Cardiac septum (tissue), 1 donor: ENCODE results near the gene DLX3. TPM values are rescaled to one million over a fixed set of nuclear protein-coding genes. Genes with fewer than 3 reads are reported as not detected.
"Not testable (repeated sequence)": the region's sequence is repeated elsewhere in the genome, so short reads cannot be mapped to it uniquely, and the experiment has no call there.

Source experiments
- DNase-seq: peaks from one replicate; pipeline ENCODE4 v3.0.0-alpha.2; 2020; ENCODE audit warnings: low spot score
- intact Hi-C: fragments of 100-400 bp; cut with DNase I; formaldehyde crosslinking; loops from one replicate; pipeline ENCODE4 v1.14.0; 2022
- long read RNA-seq: library from polyadenylated mRNA; unstranded; transcript quantifications from one replicate; pipeline ENCODE4 v2.0.0, GENCODE V29; 2021
- total RNA-seq: library from RNA; stranded (reverse); fragmentation: NEBNext Ultra II Directional; extraction: Animal tissue kit (Norgen Biotek cat#: 25700); gene quantifications from one replicate; pipeline ENCODE4 v1.2.1, GENCODE V29; 2021
- donor health status: DM: no; HTN: no; CAD: no.

DLX3 gene
- total RNA-seq: not detected
- long read RNA-seq: 0 reads

DNA sequence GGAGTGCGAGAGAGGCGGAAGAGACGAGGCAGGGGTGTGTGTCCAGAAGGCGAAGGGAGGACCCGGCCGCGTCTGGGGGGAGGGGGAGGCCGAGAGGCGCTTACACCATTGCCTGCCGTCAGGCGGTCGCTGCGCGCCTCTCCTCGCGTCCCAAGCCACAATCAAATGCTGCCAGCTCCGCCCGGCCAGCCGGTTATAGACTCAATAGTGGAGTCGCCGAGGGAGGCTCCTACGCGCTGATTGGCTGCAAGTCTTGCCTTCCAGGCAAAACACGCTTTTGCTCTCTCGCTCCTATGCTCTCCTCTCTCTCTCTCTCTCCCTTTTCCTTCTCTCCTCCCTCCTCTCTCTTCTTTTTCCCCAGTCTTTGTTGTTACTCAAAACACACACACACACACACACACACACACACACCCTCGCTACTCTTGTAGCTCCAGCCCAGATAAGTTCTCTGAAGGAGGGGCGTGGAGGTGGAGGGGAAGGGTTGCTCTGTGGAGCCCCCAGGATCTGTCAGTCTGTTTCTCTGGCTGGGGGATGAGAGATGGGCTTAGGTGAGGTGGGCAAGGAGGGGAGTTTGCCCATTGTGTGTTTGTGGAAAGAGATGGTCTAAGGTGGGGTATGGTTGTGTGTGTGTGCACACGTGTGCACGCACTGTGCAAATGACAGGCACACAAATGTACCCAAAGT lies at the start of gene DLX3:
Gene DLX3 (minus strand): TSS at position 170 of the 684 bp plus-strand sequence. CDS start 226 bp downstream, outside the sequence.
- DNase-seq: peak; percentile 80
- intact Hi-C loops: loop anchor here (10.0 kb wide), 1 partner anchor 290 kb away; the partner anchor contains the start of gene SLC35B1

DNA sequence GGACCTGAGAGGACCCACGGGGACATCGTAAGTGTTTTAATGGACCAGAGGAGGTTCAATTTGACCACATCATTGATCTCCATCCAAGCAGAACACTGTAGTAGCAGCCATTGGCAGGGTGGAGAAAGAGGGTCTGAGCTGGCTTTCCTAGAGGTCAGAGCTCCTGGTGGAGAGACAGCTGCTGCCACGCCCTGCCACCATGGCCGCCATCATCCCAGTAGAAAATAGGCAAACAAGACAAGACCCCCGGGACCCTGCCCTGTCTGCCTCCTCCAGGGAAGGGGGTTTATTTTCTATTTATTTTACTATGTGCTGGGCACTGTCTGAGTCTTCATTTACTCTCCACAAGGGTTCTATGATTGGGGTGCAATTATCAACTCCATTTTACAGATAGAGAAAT lies 49.5 kb upstream of the DLX3 start:
- intact Hi-C loops: no loop called here
- peak; percentile 55 for DNase-seq

DNA sequence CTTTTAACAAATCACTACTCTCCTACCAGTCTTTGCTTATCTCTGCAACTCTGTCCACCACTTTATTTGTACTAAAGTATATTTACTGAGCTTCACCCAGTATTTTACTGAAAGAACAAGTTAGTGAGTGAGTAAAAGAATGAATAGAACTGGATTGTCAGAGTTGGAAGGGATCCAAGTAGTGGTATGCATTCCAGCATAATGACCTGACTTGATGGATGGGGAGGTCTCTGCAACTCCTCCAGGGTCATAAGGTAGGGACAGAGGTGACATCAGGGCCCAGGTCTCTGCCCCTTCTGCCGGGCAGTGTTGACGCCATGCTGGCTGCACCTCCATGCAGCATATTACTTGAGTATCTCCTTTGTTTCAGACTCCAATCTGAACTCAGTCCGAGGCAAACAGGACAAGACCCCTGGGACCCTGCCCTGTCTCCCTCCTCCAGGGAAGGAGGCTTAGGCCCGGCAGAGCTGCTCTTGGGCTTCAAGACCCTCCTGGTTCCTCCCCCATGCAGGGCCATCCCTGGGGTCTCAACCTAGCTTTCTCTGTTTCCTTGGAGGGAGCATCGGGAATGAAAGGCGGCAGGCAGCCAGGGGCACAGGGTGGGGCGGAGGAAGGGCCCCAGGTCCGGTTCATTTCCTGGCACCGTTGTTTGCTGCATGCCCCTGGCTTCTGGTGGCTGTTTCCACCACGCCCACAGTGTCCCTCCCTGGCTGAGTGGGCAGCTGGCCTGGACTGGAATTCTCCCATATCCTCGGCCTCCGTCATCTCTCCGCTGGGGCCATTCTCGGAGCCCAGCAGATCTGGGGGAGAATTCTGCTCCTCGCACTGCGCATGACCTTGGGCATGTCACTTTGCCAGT lies 48.5 kb upstream of the DLX3 start:
- DNase-seq: peak; percentile 78
- intact Hi-C loops: no loop called here

DNA sequence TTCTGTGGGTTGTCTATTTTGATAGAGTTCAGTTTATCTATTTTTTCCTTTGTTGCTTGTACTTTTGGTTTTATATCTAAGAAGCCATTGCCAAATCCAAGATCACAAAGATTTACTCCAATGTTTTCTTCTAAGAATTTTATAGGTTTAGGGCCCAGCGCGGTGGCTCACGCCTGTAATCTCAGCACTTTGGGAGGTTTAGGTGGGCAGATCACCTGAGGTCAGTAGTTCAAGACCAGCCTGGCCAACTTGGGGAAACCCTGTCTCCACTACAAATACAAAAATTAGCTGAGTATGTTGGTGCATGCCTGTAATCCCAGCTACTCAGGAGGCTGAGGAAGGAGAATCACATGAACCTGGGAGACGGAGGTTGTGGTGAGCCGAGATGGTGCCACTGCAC lies 47.2 kb upstream of the DLX3 start:
- peak; percentile 53 for DNase-seq
- intact Hi-C loops: no loop called here

GRCh38 chr17:50040496-50040895 lies 45.5 kb upstream of the DLX3 start:
- intact Hi-C loops: not testable (repeated sequence)

GRCh38 chr17:50039058-50039457 lies 44.0 kb upstream of the DLX3 start:
- intact Hi-C loops: no loop called here
- no peak for DNase-seq

More at GRCh38 chr17:50040496-50040895, 45.5 kb upstream of the DLX3 start:
- DNase-seq: not testable (repeated sequence)

GRCh38 chr17:50037321-50038107 lies 42.5 kb upstream of the DLX3 start:
- intact Hi-C loops: no loop called here
- no peak for DNase-seq

GRCh38 chr17:50036455-50037261 lies 41.6 kb upstream of the DLX3 start:
- intact Hi-C loops: no loop called here
- DNase-seq: no peak

DNA sequence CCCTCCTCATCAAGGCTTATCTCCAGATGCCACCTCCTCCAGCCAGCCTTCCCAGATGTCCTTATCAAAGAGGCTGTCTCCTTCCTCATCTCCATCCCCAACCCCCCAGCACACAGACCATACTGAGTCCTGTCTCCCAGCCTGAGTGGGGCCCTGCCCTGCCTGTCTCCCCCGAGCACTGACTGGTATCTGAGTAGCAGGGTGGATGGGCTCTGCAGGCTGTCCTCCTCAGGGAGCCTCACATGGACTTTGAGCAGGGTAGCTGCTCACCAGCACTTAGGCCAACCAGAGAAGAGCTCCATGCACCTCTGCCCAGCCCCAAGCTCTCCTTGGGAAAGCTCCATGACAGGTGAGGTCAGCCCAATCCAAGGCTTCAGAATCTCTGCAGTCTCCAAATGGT lies 40.9 kb upstream of the DLX3 start:
- no peak for DNase-seq
- intact Hi-C loops: no loop called here

DNA sequence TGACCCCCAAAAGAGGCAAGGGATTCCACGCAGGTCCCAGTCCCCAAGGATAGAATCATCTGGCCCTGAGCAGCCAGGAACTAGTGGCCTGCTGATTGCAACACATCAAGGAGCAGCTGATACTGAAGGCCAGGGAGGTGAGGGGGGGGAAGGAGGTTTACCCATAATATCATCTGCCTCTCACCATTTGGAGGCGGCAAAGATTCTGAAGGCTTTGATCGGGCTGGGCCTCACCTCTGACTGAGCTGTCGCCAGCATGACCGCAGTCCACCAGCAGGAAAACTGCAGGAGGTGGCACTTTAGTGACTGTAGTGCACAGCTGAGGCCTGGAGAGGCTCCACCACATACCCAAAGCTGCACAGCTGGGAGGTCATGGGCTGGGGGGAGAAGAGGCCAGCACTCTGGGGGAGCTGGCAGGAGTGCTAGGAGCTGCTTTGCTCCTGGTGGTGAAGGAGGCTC lies 40.4 kb upstream of the DLX3 start:
- intact Hi-C loops: no loop called here
- DNase-seq: no peak

GRCh38 chr17:50034498-50035364 lies 39.7 kb upstream of the DLX3 start:
- intact Hi-C loops: no loop called here
- no peak for DNase-seq

- DNase-seq: no peak
- intact Hi-C loops: no loop called here
These were observed 38.3 kb upstream of the DLX3 start for GRCh38 chr17:50033316-50033715.

GRCh38 chr17:50029185-50029584 lies 34.2 kb upstream of the DLX3 start:
- intact Hi-C loops: no loop called here
- DNase-seq: no peak

DNA sequence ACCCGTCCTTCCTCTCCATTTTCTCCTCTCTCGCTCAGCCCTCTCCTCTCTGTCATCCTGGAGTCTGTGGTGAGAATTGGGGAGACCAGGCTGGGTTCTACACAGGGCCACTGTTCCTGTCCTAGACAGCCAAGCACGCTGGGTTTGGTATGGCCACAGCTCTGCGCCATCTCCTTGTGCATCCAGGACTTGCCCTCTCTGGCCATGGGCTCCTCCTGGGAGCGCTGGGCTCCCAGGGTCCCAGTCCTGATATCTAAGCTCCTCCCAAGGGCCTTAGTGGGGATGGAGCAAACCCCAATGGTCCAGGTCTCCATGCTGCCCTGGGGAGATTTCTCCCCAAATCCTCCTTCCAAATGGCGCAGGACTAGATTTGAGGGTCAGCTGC lies 33.7 kb upstream of the DLX3 start:
- no peak for DNase-seq
- intact Hi-C loops: no loop called here

- no peak for DNase-seq
- intact Hi-C loops: loop anchor here (2.0 kb wide), 1 partner anchor 29 kb away; the partner anchor contains the start of gene ITGA3
These were observed 33.1 kb upstream of the DLX3 start for GRCh38 chr17:50027881-50028735.

GRCh38 chr17:50027172-50027880 lies 32.3 kb upstream of the DLX3 start:
- no peak for DNase-seq
- intact Hi-C loops: loop anchor here (2.0 kb wide), 1 partner anchor 29 kb away; the partner anchor contains the start of gene ITGA3

GRCh38 chr17:50026837-50027171 lies 31.8 kb upstream of the DLX3 start:
- peak; percentile 89 for DNase-seq
- intact Hi-C loops: loop anchor here (1.0 to 2.0 kb wide), 2 partner anchors 30 to 60 kb away; partner anchors contain the start of gene ITGA3
